ENCODE results near the gene CD177.

CD177 gene

GRCh38 chr19:43329989-43330388, 23.5 kb upstream of the CD177 start:
- Histone ChIP-seq H3K4me1 (ENCODE audit: insufficient read depth, low read length, severe bottlenecking) (no peaks in the 10 kb centered on the region), H3K9me3 (ENCODE audit: low read length) (no peaks in the 10 kb centered on the region), H3K9ac (ENCODE audit: low read length) (no peak overlapping the region), H3K4me2 (ENCODE audit: low read length) (no peak overlapping the region), H3K36me3 (ENCODE audit: insufficient read depth, low read length) (no peaks in the 10 kb centered on the region), H3K9me2 (ENCODE audit: low read depth, low read length) (no peaks in the 10 kb centered on the region), H3K27me3 (ENCODE audit: insufficient read depth, low read length) (no peaks in the 10 kb centered on the region), H4K20me1 (ENCODE audit: insufficient read depth, low read length) (no peaks in the 10 kb centered on the region), H3F3A (ENCODE audit: insufficient read depth, low read length) (no peaks in the 10 kb centered on the region), H2AFZ (ENCODE audit: low read length) (no peak overlapping the region), H3K27ac (ENCODE audit: low read depth, low read length, poor library complexity, severe bottlenecking) (no peak overlapping the region), H3K79me2 (ENCODE audit: insufficient read depth, low read length) (no peaks in the 10 kb centered on the region), H3K4me3 (ENCODE audit: low read depth, low read length, poor library complexity, severe bottlenecking) (no peak overlapping the region)
- no peak for TF ChIP-seq EZH2 (IDR thresholded peaks at IDR 0.05; ENCODE audit: borderline replicate concordance, low read length)
- TF ChIP-seq, protein P1, sequence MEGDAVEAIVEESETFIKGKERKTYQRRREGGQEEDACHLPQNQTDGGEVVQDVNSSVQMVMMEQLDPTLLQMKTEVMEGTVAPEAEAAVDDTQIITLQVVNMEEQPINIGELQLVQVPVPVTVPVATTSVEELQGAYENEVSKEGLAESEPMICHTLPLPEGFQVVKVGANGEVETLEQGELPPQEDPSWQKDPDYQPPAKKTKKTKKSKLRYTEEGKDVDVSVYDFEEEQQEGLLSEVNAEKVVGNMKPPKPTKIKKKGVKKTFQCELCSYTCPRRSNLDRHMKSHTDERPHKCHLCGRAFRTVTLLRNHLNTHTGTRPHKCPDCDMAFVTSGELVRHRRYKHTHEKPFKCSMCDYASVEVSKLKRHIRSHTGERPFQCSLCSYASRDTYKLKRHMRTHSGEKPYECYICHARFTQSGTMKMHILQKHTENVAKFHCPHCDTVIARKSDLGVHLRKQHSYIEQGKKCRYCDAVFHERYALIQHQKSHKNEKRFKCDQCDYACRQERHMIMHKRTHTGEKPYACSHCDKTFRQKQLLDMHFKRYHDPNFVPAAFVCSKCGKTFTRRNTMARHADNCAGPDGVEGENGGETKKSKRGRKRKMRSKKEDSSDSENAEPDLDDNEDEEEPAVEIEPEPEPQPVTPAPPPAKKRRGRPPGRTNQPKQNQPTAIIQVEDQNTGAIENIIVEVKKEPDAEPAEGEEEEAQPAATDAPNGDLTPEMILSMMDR (IDR thresholded peaks at IDR 0.05; ENCODE audit: low read length): no peak

GRCh38 chr19:43330726-43331434, 22.6 kb upstream of the CD177 start:
- no peak for TF ChIP-seq EZH2 (IDR thresholded peaks at IDR 0.05; ENCODE audit: borderline replicate concordance, low read length)
- TF ChIP-seq, protein P1 (IDR thresholded peaks at IDR 0.05; ENCODE audit: low read length): no peak
- Histone ChIP-seq H3K27me3 (ENCODE audit: insufficient read depth, low read length) (no peaks in the 10 kb centered on the region), H3K4me3 (ENCODE audit: low read depth, low read length, poor library complexity, severe bottlenecking) (no peak overlapping the region), H3K4me2 (ENCODE audit: low read length) (no peak overlapping the region), H3K9ac (ENCODE audit: low read length) (no peak overlapping the region), H3K4me1 (ENCODE audit: insufficient read depth, low read length, severe bottlenecking) (no peaks in the 10 kb centered on the region), H3K36me3 (ENCODE audit: insufficient read depth, low read length) (no peaks in the 10 kb centered on the region), H2AFZ (ENCODE audit: low read length) (no peak overlapping the region), H3K9me2 (ENCODE audit: low read depth, low read length) (no peaks in the 10 kb centered on the region), H3K9me3 (ENCODE audit: low read length) (no peaks in the 10 kb centered on the region), H3F3A (ENCODE audit: insufficient read depth, low read length) (no peaks in the 10 kb centered on the region), H4K20me1 (ENCODE audit: insufficient read depth, low read length) (no peaks in the 10 kb centered on the region), H3K27ac (ENCODE audit: low read depth, low read length, poor library complexity, severe bottlenecking) (no peak overlapping the region), H3K79me2 (ENCODE audit: insufficient read depth, low read length) (no peaks in the 10 kb centered on the region)

DNA sequence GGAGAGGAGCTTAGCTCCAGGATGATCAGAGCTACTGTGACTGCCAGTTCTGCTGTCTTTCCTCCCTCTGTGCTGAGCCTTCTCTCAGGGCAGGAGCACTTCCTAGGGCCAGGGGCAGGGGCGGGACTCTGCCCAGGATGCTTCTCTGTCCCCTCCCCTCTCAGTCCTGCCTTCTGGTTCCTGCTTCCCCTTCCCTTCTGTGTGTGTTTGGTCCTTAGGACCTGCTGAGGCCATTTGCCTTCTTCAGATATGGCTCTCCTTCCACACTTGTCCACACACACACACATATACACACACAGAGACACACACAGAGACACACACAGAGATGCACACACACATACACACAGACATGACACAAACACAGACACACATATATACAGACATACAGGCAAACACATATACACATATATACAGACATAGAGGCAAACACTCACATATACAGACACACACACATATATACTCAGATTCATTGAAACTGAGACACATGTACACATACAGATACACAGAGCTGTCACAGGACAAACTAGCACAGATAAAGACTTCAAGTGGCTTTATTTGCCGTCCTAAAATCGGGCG, 22.0 kb upstream of the CD177 start:
- Histone ChIP-seq H2AFZ (ENCODE audit: low read length) (no peak overlapping the region), H3K79me2 (ENCODE audit: insufficient read depth, low read length) (no peaks in the 10 kb centered on the region), H4K20me1 (ENCODE audit: insufficient read depth, low read length) (no peaks in the 10 kb centered on the region), H3K27ac (ENCODE audit: low read depth, low read length, poor library complexity, severe bottlenecking) (no peak overlapping the region), H3K4me3 (ENCODE audit: low read depth, low read length, poor library complexity, severe bottlenecking) (no peak overlapping the region), H3K9me3 (ENCODE audit: low read length) (no peaks in the 10 kb centered on the region), H3K9ac (ENCODE audit: low read length) (no peak overlapping the region), H3K4me1 (ENCODE audit: insufficient read depth, low read length, severe bottlenecking) (no peaks in the 10 kb centered on the region), H3K36me3 (ENCODE audit: insufficient read depth, low read length) (no peaks in the 10 kb centered on the region), H3K9me2 (ENCODE audit: low read depth, low read length) (no peaks in the 10 kb centered on the region), H3K27me3 (ENCODE audit: insufficient read depth, low read length) (no peaks in the 10 kb centered on the region), H3F3A (ENCODE audit: insufficient read depth, low read length) (no peaks in the 10 kb centered on the region), H3K4me2 (ENCODE audit: low read length) (no peak overlapping the region)
- no peak for TF ChIP-seq EZH2 (IDR thresholded peaks at IDR 0.05; ENCODE audit: borderline replicate concordance, low read length)
- TF ChIP-seq, protein P1 (IDR thresholded peaks at IDR 0.05; ENCODE audit: low read length): no peak

Measured in OCI-LY1 (cell line).